NCI-H446 (cell line): ENCODE data around the gene BAIAP2L2.

Experiments used
- DNase-seq, 2 experiments: peaks; one replicate each; lab custom pipeline; 2025; lab: John Stamatoyannopoulos, UW

Gene BAIAP2L2

GRCh38 chr22:38068641-38069371, 41.7 kb downstream of the BAIAP2L2 start:
- DNase-seq: no peak

- DNase-seq: no peak
Observed at GRCh38 chr22:38067761-38068360, 42.6 kb downstream of the BAIAP2L2 start.

- DNase-seq: no peak
Observed at GRCh38 chr22:38067028-38067415, 43.5 kb downstream of the BAIAP2L2 start.

GRCh38 chr22:38066381-38067027, 44.0 kb downstream of the BAIAP2L2 start:
- no peak for DNase-seq

GRCh38 chr22:38065539-38065938, 44.9 kb downstream of the BAIAP2L2 start:
- no peak for DNase-seq

- no peak for DNase-seq
Observed at GRCh38 chr22:38062791-38063190, 47.7 kb downstream of the BAIAP2L2 start.

- DNase-seq: peak; percentile 74 to 85
Observed at GRCh38 chr22:38056969-38057891, 53.3 kb downstream of the BAIAP2L2 start, which contains the start of gene PICK1. PICK1 (plus strand) TSS chr22:38057404; CDS start chr22:38057810, 406 bp downstream.

- peak; percentile 67 to 81 for DNase-seq
Observed at GRCh38 chr22:38051900-38052862, 58.3 kb downstream of the BAIAP2L2 start.

- DNase-seq: no peak
Observed at GRCh38 chr22:38051261-38051660, 59.2 kb downstream of the BAIAP2L2 start.

- DNase-seq: no peak
Observed at GRCh38 chr22:38050720-38051119, 59.8 kb downstream of the BAIAP2L2 start.

- DNase-seq: no peak
Observed at GRCh38 chr22:38049812-38050619, 60.5 kb downstream of the BAIAP2L2 start.

GRCh38 chr22:38046070-38046748, 64.3 kb downstream of the BAIAP2L2 start:
- no peak for DNase-seq

- no peak for DNase-seq
Observed at GRCh38 chr22:38043151-38044039, 67.1 kb downstream of the BAIAP2L2 start.

GRCh38 chr22:38042488-38042790, 68.0 kb downstream of the BAIAP2L2 start:
- no peak for DNase-seq

- no peak for DNase-seq
Observed at GRCh38 chr22:38041760-38042487, 68.6 kb downstream of the BAIAP2L2 start.

GRCh38 chr22:38040953-38041759, 69.3 kb downstream of the BAIAP2L2 start:
- DNase-seq: no peak
